ENCODE data around the gene SYTL5.

DNA sequence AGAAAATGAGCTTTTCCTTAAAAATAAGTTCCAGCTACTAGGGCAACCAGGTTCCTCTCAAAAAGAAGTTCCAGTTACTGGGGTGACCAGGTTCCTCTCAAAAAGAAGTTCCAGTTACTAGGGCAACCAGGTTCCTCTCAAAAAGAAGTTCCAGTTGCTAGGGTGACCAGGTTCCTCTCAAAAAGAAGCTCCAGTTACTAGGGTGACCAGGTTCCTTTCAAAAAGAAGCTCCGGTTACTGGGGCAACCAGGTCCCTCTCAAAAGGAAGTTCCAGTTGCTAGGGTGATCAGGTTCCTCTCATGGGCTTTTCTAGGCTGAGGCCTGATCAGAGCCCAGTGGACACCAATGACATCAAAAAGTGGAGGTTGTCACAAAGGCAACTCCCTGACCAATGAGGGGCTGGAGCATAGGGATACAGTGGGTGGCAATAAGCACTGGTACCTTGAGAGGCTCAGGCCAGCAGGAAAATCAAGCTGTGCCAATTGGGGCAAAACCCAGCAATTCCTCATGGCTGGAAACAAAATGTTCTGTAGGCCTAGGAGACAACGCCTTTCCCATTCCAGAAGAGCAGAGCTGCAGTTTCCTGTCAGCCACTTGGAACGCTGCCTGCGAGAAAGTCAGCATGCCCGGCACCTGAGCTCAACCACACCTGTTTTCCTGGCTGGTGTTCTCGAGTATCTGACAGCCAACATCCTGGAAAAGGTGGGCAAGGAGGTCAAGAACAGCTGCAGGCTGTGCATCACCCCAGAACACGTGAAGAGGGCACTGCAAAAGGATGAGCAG, 12.3 kb upstream of the SYTL5 start:
- no peak for TF ChIP-seq POLR2AphosphoS5 (IDR thresholded peaks at IDR 0.05; ENCODE audit: low read depth, low read length)
- no peak for TF ChIP-seq TAF1 (IDR thresholded peaks at IDR 0.05; ENCODE audit: low read depth, low read length)
- no peak for TF ChIP-seq SPI1 (IDR thresholded peaks at IDR 0.05; ENCODE audit: low read depth, low read length)
